ENCODE measurements around the gene PLA2G2F.

The PLA2G2F gene

GRCh38 chr1:20199840-20200239 is 60.7 kb downstream of the PLA2G2F start:
- H3K4me3 ChIP-seq (ENCODE audit: low read length): no peak overlapping the region
- TF ChIP-seq CTCF (IDR thresholded peaks at IDR 0.05; ENCODE audit: insufficient read depth, low read depth, low read length, missing control alignments): no peak
- no peak for DNase-seq (ENCODE audit: low read depth)

Data from epithelial cell of esophagus (primary cell).